ENCODE data around the gene PTPRN2.

PTPRN2 gene

DNA sequence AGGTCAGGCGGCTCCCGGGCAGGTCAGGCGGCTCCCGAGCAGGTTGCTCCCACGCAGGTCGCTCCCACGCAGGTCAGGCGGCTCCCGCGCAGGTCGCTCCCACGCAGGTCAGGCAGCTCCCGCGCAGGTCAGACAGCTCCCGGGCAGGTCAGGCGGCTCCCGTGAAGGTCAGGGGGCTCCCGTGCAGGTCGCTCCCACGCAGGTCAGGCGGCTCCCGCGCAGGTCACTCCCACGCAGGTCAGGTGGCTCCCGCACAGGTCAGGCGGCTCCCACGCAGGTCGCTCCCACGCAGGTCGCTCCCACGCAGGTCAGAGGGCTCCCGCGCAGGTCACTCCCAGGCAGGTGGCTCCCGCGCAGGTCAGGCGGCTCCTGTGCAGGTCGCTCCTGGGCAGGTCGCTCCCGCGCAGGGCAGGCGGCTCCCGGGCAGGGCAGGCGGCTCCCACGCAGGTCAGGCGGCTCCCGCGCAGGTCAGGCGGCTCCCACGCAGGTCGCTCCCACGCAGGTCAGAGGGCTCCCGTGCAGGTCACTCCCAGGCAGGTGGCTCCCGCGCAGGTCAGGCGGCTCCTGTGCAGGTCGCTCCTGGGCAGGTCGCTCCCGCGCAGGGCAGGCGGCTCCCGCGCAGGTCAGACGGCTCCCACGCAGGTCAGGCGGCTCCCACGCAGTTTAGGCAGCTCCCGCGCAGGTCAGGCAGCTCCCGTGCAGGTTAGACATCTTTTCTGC, 30.7 kb downstream of the PTPRN2 start:
- Histone ChIP-seq H3K4me3 (ENCODE audit: low read depth, low read length) (no peak overlapping the region), H3K27me3 (ENCODE audit: control insufficient read depth, insufficient read depth, low read length) (no peaks in the 10 kb centered on the region), H3K27ac (no peak overlapping the region), H3K36me3 (ENCODE audit: control insufficient read depth, insufficient read depth, low read length) (no peaks in the 10 kb centered on the region), H3K4me1 (no peaks in the 10 kb centered on the region), H2AFZ (no peak overlapping the region), H3K9ac (no peak overlapping the region), H3K4me2 (ENCODE audit: low read length) (no peak overlapping the region), H3K9me3 (ENCODE audit: control insufficient read depth, low read length) (no peaks in the 10 kb centered on the region), H3K79me2 (peaks cover 8% of the 10 kb centered on the region)
- TF ChIP-seq CTCF (IDR thresholded peaks at IDR 0.05) = no peak

DNA sequence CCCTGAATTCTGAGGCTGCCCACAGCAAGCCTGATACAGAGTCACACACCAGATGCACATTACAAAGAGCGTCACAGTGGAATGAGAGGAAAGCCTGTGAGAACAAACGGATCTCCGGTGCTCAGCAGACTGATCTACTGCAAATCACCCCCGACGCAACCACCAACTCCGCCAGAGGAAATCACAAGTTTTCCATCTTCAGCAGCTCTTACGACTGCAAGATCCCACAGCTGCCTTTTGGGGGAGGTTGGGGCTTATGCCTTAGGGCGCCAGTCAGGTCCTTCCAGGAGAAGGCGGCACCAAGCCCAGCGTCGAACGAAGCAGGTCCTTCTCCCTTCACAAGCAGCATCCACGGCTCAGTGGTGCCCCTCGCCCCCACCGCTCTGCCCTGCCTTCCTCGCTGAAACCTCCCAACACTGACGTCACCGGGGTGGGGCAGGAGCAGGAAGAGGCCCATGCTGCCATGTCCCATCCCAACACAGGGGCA, 32.5 kb downstream of the PTPRN2 start:
- Histone ChIP-seq H3K36me3 (ENCODE audit: control insufficient read depth, insufficient read depth, low read length) (no peaks in the 10 kb centered on the region), H3K4me3 (ENCODE audit: low read depth, low read length) (no peak overlapping the region), H3K9me3 (ENCODE audit: control insufficient read depth, low read length) (no peaks in the 10 kb centered on the region), H3K4me2 (ENCODE audit: low read length) (no peak overlapping the region), H3K27ac (no peak overlapping the region), H3K4me1 (no peaks in the 10 kb centered on the region), H2AFZ (no peak overlapping the region), H3K27me3 (ENCODE audit: control insufficient read depth, insufficient read depth, low read length) (no peaks in the 10 kb centered on the region), H3K79me2 (peaks cover 5% of the 10 kb centered on the region), H3K9ac (no peak overlapping the region)
- TF ChIP-seq CTCF (IDR thresholded peaks at IDR 0.05) = no peak

DNA sequence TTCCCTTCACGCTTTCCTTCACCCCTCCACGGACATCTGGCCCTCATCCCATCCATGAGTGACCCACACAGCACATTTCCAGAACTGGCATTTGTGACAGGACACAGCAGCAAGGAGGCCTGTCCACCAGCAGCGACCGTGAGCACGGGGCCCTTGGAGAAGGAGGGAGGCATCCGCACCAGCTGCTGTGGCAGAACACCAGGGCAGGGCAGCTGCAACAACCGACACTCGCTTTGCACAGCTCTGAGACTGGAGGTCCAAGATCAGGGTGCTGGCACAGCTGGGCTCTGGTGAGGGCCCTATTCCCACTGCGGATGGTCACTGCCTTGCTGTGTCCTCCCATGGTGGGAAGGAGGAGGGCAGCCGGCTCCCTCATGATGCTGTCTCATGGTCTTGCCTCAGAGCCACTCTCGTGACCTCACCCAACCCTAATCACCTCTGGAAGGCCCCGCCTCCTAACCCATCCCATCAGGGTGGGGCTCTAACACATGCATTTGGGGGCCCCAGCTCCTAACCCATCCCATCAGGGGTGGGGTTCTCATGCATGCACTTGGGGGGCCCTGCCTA, 36.7 kb downstream of the PTPRN2 start:
- H3K4me2 ChIP-seq (ENCODE audit: low read length) = no peak overlapping the region
- H2AFZ ChIP-seq = no peak overlapping the region
- no peak overlapping the region for H3K27ac ChIP-seq
- H3K4me3 ChIP-seq (ENCODE audit: low read depth, low read length) = no peak overlapping the region
- no peak for TF ChIP-seq CTCF (IDR thresholded peaks at IDR 0.05)
- peaks cover 13% of the 10 kb centered on the region for H3K79me2 ChIP-seq
- H3K27me3 ChIP-seq (ENCODE audit: control insufficient read depth, insufficient read depth, low read length) = no peaks in the 10 kb centered on the region
- no peaks in the 10 kb centered on the region for H3K4me1 ChIP-seq
- no peak overlapping the region for H3K9ac ChIP-seq
- H3K36me3 ChIP-seq (ENCODE audit: control insufficient read depth, insufficient read depth, low read length) = no peaks in the 10 kb centered on the region
- H3K9me3 ChIP-seq (ENCODE audit: control insufficient read depth, low read length) = no peaks in the 10 kb centered on the region

GRCh38 chr7:158550394-158550700, 37.3 kb downstream of the PTPRN2 start:
- no peaks in the 10 kb centered on the region for H3K36me3 ChIP-seq (ENCODE audit: control insufficient read depth, insufficient read depth, low read length)
- H3K4me2 ChIP-seq (ENCODE audit: low read length) = no peak overlapping the region
- H3K27ac ChIP-seq = no peak overlapping the region
- no peak overlapping the region for H3K4me3 ChIP-seq (ENCODE audit: low read depth, low read length)
- no peak overlapping the region for H2AFZ ChIP-seq
- peaks cover 12% of the 10 kb centered on the region for H3K79me2 ChIP-seq
- no peaks in the 10 kb centered on the region for H3K27me3 ChIP-seq (ENCODE audit: control insufficient read depth, insufficient read depth, low read length)
- no peaks in the 10 kb centered on the region for H3K4me1 ChIP-seq
- no peak for TF ChIP-seq CTCF (IDR thresholded peaks at IDR 0.05)
- no peaks in the 10 kb centered on the region for H3K9me3 ChIP-seq (ENCODE audit: control insufficient read depth, low read length)
- H3K9ac ChIP-seq = no peak overlapping the region

Measured in parathyroid adenoma (tissue), 2 donors.